Measurements from ENCODE around the gene TRAF7. TPM values are rescaled to one million over a fixed set of nuclear protein-coding genes. Genes with fewer than 3 reads are reported as not detected.

TRAF7 gene
- total RNA-seq, 1 donor from 2014 or later, result 80.3 TPM

DNA sequence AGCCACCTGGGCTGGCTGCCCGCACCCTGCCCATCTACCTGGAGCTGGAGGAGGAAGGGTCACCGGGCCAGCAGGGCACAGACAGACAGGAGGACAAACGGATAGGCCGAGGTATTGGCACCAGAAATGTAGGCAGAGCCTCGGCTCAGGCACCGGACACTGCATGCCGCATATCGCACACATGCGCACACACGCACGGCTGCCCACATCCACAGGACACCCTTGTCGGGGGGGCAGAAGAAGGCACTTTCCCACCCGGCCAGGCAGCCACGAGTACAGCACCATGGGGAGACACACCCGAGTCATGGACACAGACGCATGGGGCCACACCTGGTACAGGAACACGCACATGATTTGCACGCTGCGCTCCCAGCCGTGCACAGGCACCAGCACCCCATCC, 26.4 kb downstream of the TRAF7 start:
- H3K9me3 Mint-ChIP-seq, result no peaks in the 10 kb centered on the region
- no peak overlapping the region for H3K27ac Mint-ChIP-seq
- intact Hi-C loops (cut with micrococcal nuclease), result no loop called here
- H3K4me3 Mint-ChIP-seq, result no peak overlapping the region
- no peaks in the 10 kb centered on the region for H3K27me3 Mint-ChIP-seq
- DNase-seq, result no peak
- H3K4me1 Mint-ChIP-seq, result no peaks in the 10 kb centered on the region
- H3K36me3 Mint-ChIP-seq (ENCODE audit: low read depth), result no peaks in the 10 kb centered on the region

DNA sequence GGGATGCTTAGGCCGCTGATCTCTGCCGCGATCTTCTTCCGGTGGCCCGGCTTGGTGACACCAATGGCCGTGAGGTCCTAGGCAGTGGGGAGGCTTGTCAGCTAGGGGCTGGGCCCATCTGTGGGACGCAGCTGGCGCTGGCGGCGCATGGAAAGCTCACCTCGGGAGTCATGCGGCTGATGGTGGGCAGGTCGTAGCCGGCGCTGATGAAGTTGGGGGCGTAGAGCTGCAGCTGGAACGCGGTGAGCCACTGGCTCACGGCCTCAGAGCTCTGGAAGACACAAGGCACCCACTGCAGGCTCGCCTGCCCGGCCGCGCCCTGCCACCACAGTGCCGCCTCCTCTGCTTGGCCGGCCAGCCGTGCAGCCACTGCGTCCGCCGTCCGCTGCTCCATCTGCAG, 28.1 kb downstream of the TRAF7 start:
- H3K9me3 Mint-ChIP-seq, result no peaks in the 10 kb centered on the region
- no peak for DNase-seq
- no peaks in the 10 kb centered on the region for H3K27me3 Mint-ChIP-seq
- no peak overlapping the region for H3K4me3 Mint-ChIP-seq
- no peaks in the 10 kb centered on the region for H3K36me3 Mint-ChIP-seq (ENCODE audit: low read depth)
- intact Hi-C loops (cut with micrococcal nuclease), result no loop called here
- H3K4me1 Mint-ChIP-seq, result no peaks in the 10 kb centered on the region
- no peak overlapping the region for H3K27ac Mint-ChIP-seq

DNA sequence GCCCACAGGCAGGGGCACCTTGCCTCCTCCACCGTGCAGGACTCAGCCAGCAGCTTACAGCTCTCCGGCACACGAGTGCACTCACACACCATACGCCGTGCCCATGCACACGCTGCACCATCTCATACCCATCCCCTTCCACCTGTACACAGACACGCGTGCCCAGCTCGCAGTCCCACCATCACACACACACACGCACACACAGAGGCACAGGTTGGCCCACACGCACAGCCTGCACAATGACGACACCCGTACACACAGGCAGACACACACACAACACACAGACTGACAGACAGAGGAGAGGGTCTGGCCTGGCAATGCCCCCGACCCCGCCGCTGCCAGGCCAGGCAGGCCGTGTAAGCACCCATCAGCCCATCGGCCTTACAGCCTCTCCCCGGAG, 28.8 kb downstream of the TRAF7 start:
- no peak overlapping the region for H3K4me3 Mint-ChIP-seq
- H3K27ac Mint-ChIP-seq, result no peak overlapping the region
- intact Hi-C loops (cut with micrococcal nuclease), result no loop called here
- no peaks in the 10 kb centered on the region for H3K36me3 Mint-ChIP-seq (ENCODE audit: low read depth)
- H3K9me3 Mint-ChIP-seq, result no peaks in the 10 kb centered on the region
- no peak for DNase-seq
- H3K27me3 Mint-ChIP-seq, result no peaks in the 10 kb centered on the region
- H3K4me1 Mint-ChIP-seq, result no peaks in the 10 kb centered on the region

DNA sequence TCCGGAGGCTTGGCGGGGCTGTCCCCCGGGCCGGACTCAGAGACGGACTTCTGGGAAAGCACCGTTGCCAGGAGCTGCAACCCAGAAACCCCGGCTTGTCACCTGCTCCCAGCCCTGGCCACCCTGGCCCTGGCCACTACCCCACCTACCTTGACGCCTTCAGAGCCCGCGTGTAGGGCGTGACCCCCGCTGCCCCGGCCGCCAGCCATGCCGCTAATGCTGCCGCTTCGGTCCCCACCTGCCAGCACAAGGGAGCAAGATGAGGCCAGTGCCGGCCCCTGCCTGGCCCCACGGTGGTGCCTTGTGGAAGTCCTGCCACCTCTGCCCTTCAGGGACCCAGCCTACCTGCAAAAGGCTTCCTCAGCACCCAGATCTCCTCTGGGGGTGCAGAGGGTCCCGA, 29.4 kb downstream of the TRAF7 start:
- Mint-ChIP-seq H3K36me3 (ENCODE audit: low read depth) (no peaks in the 10 kb centered on the region), H3K27me3 (no peaks in the 10 kb centered on the region), H3K27ac (no peak overlapping the region), H3K9me3 (no peaks in the 10 kb centered on the region), H3K4me3 (no peak overlapping the region), H3K4me1 (no peaks in the 10 kb centered on the region)
- DNase-seq, result no peak
- intact Hi-C loops (cut with micrococcal nuclease), result no loop called here

DNA sequence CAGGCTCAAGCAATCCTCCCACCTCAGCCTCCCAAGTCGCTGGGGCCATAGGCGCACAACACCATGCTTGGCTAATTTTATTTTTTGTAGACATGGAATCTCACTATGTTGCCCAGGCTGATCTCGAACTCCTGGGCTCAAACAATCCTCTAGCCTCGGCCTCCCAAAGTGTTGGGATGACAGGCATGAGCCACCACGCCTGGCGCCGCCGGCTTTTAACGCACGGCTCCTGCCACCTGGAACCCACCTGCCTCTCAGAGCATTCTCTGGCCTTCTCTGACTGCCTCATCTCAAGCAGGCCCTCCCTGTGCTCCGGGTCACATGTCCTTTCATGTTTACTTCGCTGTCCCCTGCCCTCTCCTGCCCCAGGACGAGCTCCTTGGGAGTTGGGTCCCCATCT, 30.5 kb downstream of the TRAF7 start:
- Mint-ChIP-seq H3K27me3 (no peaks in the 10 kb centered on the region), H3K27ac (no peak overlapping the region), H3K36me3 (ENCODE audit: low read depth) (no peaks in the 10 kb centered on the region), H3K9me3 (no peaks in the 10 kb centered on the region), H3K4me1 (no peaks in the 10 kb centered on the region), H3K4me3 (no peak overlapping the region)
- no peak for DNase-seq
- intact Hi-C loops (cut with micrococcal nuclease), result no loop called here

GRCh38 chr16:2186505-2186904, 30.9 kb downstream of the TRAF7 start:
- Mint-ChIP-seq H3K27me3 (no peaks in the 10 kb centered on the region), H3K36me3 (ENCODE audit: low read depth) (no peaks in the 10 kb centered on the region), H3K27ac (no peak overlapping the region), H3K9me3 (no peaks in the 10 kb centered on the region), H3K4me1 (no peaks in the 10 kb centered on the region), H3K4me3 (no peak overlapping the region)
- DNase-seq, result no peak
- intact Hi-C loops (cut with micrococcal nuclease), result no loop called here

- Mint-ChIP-seq H3K27ac (no peak overlapping the region), H3K27me3 (no peaks in the 10 kb centered on the region), H3K4me3 (no peak overlapping the region), H3K9me3 (no peaks in the 10 kb centered on the region), H3K36me3 (ENCODE audit: low read depth) (no peaks in the 10 kb centered on the region), H3K4me1 (no peaks in the 10 kb centered on the region)
- no peak for DNase-seq
- intact Hi-C loops (cut with micrococcal nuclease), result no loop called here
Measured at GRCh38 chr16:2187212-2187611, 31.6 kb downstream of the TRAF7 start.

DNA sequence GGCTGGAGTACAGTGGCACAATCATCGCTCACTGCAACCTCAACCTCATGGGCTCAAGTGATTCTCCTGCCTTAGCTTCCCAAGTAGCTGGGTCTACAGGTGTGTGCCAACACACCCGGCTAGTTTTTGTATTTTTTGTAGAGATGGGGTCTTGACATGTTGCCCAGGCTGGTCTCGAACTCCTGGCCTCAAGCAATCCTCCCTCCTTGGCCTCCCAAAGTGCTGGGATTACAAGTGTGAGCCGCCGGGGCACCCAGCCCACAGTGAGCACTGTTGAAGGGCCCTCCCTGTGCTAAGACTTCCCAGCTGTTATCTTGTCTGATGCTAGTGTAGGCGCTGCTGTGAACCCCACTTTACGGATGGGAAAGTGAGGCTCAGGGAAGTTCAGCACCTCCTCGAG, 32.8 kb downstream of the TRAF7 start:
- DNase-seq, result no peak
- no peaks in the 10 kb centered on the region for H3K9me3 Mint-ChIP-seq
- H3K36me3 Mint-ChIP-seq (ENCODE audit: low read depth), result no peaks in the 10 kb centered on the region
- no peaks in the 10 kb centered on the region for H3K4me1 Mint-ChIP-seq
- H3K27ac Mint-ChIP-seq, result no peak overlapping the region
- intact Hi-C loops (cut with micrococcal nuclease), result no loop called here
- H3K4me3 Mint-ChIP-seq, result no peak overlapping the region
- no peaks in the 10 kb centered on the region for H3K27me3 Mint-ChIP-seq

GRCh38 chr16:2189252-2189893, 33.8 kb downstream of the TRAF7 start:
- Mint-ChIP-seq H3K9me3 (no peaks in the 10 kb centered on the region), H3K27ac (no peak overlapping the region), H3K36me3 (ENCODE audit: low read depth) (no peaks in the 10 kb centered on the region), H3K4me1 (no peaks in the 10 kb centered on the region), H3K4me3 (no peak overlapping the region), H3K27me3 (peaks cover 5% of the 10 kb centered on the region)
- DNase-seq, result no peak
- intact Hi-C loops (cut with micrococcal nuclease), result no loop called here

GRCh38 chr16:2190002-2190658, 34.5 kb downstream of the TRAF7 start:
- intact Hi-C loops (cut with micrococcal nuclease), result loop anchor here (10.0 kb wide), 1 partner anchor 235 kb away; the partner anchor contains the start of gene CCNF
- Mint-ChIP-seq H3K4me1 (peaks cover 2% of the 10 kb centered on the region), H3K36me3 (ENCODE audit: low read depth) (no peaks in the 10 kb centered on the region), H3K4me3 (no peak overlapping the region), H3K27me3 (peaks cover 12% of the 10 kb centered on the region), H3K9me3 (no peaks in the 10 kb centered on the region), H3K27ac (no peak overlapping the region)
- no peak for DNase-seq

GRCh38 chr16:2190659-2191445, 35.3 kb downstream of the TRAF7 start:
- Mint-ChIP-seq H3K4me3 (no peak overlapping the region), H3K4me1 (peaks cover 2% of the 10 kb centered on the region), H3K36me3 (ENCODE audit: low read depth) (no peaks in the 10 kb centered on the region), H3K27me3 (peaks cover 14% of the 10 kb centered on the region), H3K27ac (no peak overlapping the region), H3K9me3 (no peaks in the 10 kb centered on the region)
- intact Hi-C loops (cut with micrococcal nuclease), result loop anchor here (10.0 kb wide), 1 partner anchor 234 kb away; the partner anchor contains the start of gene CCNF
- no peak for DNase-seq

DNA sequence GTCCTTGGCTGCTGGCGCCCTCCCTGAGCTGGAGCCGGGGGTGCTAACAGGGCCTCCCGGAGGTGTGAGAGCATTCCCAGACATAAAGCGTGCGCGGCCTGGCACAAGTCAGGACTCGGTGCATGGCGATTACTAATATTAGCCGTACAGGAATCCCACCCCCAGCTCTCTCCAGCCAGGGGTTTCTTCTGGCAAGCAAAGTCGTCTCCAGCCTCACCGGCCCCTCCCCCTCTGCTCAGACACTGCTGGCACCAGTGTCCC, 35.8 kb downstream of the TRAF7 start:
- no peak overlapping the region for H3K27ac Mint-ChIP-seq
- peaks cover 14% of the 10 kb centered on the region for H3K27me3 Mint-ChIP-seq
- intact Hi-C loops (cut with micrococcal nuclease), result loop anchor here (10.0 kb wide), 1 partner anchor 233 kb away; the partner anchor contains the start of gene CCNF
- DNase-seq, result no peak
- H3K4me1 Mint-ChIP-seq, result peaks cover 2% of the 10 kb centered on the region
- no peak overlapping the region for H3K4me3 Mint-ChIP-seq
- no peaks in the 10 kb centered on the region for H3K36me3 Mint-ChIP-seq (ENCODE audit: low read depth)
- H3K9me3 Mint-ChIP-seq, result no peaks in the 10 kb centered on the region

- Mint-ChIP-seq H3K4me3 (peak overlapping the region; percentile 42), H3K36me3 (ENCODE audit: low read depth) (no peaks in the 10 kb centered on the region), H3K27me3 (peaks cover 33% of the 10 kb centered on the region), H3K4me1 (peaks cover 2% of the 10 kb centered on the region), H3K9me3 (no peaks in the 10 kb centered on the region), H3K27ac (no peak overlapping the region)
- peak; percentile 67 for DNase-seq
- intact Hi-C loops (cut with micrococcal nuclease), result loop anchor here (2.0 to 10.0 kb wide), 2 partner anchors 57 to 231 kb away; partner anchors contain the start of genes CCNF and ECI1
Measured at GRCh38 chr16:2194166-2194834, 38.7 kb downstream of the TRAF7 start.

- intact Hi-C loops (cut with micrococcal nuclease), result loop anchor here (2.0 to 10.0 kb wide), 2 partner anchors 56 to 230 kb away; partner anchors contain the start of genes CCNF and ECI1
- Mint-ChIP-seq H3K4me1 (peaks cover 2% of the 10 kb centered on the region), H3K36me3 (ENCODE audit: low read depth) (no peaks in the 10 kb centered on the region), H3K9me3 (no peaks in the 10 kb centered on the region), H3K4me3 (peak overlapping the region; percentile 42), H3K27ac (no peak overlapping the region), H3K27me3 (peaks cover 34% of the 10 kb centered on the region)
- DNase-seq, result peak; percentile 83
Measured at GRCh38 chr16:2194852-2195321, 39.3 kb downstream of the TRAF7 start.
